ENCODE measurements around the gene ICE2.

ICE2 gene

GRCh38 chr15:60494108-60494507 is 15.2 kb upstream of the ICE2 start:
- DNase-seq: no peak

GRCh38 chr15:60493166-60493565 is 14.2 kb upstream of the ICE2 start:
- no peak for DNase-seq

- no peak for DNase-seq
These were observed 7.8 kb upstream of the ICE2 start for GRCh38 chr15:60486742-60487141.

DNA sequence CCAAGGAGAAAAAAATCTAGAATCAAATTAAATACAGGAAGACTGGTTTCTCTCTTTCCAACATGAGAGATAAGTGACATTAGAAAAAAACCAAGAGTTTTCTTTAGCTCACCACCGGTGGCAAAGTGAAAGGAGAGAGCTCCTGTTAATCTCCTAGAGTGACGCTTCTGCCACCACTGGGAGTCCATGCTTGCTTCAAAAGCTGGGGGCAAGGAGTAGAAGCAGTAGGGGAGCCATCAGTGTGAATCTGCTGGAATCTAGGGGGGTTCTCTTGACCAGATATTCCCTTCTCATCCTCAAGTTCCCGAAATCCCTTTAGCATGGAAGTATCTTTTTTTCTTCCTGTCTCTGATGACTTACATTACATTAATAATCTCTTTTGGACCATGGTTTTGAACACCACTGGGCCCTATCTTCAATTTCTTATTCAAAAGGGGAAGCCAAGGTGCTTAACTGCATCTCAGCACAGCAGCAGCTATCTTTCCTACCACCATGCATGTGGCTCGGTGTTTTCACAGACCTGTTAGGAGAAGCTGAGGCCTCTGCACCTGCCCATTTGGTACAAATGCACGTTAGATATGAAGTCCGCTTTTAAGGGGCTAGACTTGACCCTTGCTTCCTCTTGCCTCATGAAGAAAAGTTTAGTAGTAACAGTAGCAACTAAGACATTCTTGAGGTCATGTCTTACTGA is 6.6 kb upstream of the ICE2 start:
- DNase-seq: no peak

DNA sequence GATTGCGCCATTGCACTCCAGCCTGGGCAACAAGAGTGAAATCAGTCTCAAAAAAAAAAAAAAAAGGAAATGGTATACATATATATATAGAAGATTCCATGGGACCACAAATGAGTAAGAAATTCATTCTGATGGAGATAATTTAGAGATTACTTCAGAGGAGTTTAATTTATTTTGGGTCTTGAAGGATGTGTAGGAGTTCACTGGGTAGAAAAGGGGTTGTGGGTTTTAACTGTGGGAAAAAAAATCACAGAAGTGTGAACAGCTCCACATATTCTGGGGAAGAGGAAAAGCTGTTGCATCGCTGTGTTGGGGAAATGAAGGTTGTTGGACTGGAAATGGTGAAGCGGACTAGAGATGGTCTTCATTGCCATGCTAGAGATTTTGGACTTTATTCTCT is 4.1 kb upstream of the ICE2 start:
- no peak for DNase-seq

GRCh38 chr15:60480888-60481287 is 1.9 kb upstream of the ICE2 start:
- no peak for DNase-seq

DNA sequence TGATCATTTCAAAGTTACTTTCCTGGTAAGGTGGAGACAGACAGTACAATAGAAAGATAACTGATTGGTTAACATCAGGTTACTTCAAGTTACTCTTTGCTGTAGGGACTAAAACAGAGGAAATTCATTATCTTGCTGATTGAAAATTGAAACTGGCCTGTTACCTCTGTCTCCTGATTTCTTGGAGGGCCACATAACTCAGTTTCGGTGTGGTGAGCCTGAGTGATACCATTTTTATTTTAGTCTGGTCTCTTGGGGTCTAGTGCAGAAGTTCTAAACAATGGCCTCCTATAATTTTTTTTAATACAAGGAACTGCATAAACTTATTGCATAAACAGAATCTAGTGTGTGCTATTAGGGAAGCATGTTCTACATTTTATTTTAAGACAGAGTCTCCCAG is 1.2 kb upstream of the ICE2 start:
- no peak for DNase-seq

DNA sequence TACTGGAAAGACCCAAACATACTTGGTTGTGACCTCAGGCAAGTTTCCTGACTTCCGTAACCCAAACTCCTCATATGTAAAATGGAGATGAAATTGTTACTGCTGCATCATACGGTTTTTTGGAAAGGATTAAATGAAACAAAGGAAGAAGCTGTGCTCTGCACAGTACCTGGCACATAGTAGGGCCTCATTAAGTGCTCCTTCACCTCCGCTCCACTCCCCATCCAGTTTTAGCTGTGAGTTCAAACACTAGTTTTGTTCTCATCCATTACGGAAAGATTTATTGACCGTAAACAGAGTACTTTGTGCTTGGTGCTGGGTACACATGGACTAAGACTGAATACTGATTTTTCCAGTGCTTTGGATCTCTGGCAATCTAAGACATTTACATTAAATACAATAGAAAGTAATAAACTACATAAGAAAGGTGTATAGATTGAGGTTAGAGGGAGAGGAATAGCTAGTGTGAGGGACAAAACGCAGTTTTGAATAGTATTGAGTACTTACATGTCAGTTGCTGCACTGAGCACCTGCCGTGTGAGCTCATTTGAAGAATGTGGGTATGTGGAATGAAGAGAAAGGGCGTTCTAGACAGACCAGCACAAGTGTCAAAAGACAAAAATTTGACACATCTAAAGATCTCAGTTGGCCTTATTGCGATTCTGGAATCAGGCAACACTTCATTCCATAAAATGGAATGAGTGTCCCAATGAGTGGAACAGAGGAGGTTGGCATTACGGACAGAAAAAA is 594 bp upstream of the ICE2 start:
- DNase-seq: no peak

- DNase-seq: no peak
These were observed 901 bp downstream of the ICE2 start for GRCh38 chr15:60477916-60478565.

- no peak for DNase-seq
These were observed 1.8 kb downstream of the ICE2 start for GRCh38 chr15:60477164-60477563.

GRCh38 chr15:60476713-60477112 is 2.2 kb downstream of the ICE2 start:
- no peak for DNase-seq

DNA sequence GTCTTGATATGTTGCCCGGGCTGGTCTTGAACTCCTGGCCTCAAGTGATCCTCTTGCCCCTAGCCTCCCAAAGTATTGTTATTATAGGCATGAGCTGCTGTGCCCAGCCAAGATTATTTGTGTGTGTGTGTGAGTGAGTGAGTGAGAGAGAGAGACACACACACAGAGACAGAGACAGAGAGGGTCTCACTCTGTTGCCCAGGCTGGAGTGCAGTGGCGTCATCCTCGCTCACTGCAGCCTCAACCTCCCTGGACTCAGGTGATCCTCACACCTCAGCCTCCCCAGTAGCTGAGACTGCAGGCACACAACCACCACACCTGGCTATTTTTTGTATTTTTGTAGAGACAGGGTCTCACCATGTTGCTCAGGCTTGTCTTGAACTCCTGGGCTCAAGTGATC is 5.8 kb downstream of the ICE2 start:
- DNase-seq: no peak

GRCh38 chr15:60471314-60471713 is 7.6 kb downstream of the ICE2 start:
- no peak for DNase-seq

- no peak for DNase-seq
These were observed 8.9 kb downstream of the ICE2 start for GRCh38 chr15:60469893-60470641.

DNA sequence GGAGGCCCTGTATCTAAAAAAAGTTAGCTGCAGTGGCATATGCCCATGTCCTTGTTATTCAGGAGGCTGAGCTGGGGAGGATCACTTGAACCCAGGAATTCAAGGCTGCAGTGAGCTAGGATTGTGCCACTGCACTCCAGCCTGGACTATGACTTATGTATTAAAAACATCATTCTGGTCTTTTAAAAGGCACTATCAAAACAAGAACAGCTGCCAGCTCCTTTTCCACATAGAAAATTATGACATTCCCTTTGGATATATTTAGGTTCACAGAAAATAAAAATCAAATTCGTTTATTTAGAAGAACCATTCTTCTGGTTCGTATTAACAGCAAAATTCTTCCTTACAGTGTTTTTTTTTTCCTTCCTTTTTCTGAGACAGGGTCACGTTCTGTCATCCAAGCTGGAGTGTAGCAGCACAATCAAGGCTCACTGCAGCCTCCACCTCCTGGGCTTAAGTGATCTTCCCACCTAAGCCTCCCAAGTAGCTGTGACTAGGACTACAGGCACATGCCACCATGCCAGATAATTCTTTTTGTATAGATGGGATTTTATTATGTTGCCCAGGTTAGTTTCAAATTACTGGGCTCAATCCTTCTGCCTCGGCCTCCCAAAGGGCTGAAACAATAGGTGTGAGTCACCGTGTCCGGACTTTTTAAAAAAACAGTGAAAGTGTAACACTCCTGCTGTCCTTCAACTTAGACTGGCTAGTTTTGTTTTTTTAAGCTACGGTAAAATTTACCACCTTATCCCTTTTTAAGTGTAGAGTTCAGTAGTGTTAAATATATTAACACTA is 13.9 kb downstream of the ICE2 start:
- no peak for DNase-seq

DNA sequence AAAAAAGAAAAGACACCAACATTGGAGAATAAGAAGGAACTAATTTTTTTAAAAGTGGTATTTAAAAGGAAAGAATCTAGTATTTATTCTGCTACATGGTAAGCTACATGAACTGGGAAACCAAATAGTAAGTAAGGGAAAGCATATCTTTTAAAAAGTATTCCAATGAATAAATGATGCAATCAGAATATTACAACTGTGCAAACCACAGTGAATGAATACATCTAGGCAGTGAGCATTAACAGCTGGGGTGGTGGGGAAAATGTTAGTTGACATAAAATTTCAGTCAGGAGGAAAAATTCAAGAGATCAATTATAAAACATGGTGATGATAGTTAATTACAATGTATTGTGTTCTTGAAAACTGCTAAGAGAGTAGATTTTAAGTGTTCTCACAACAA is 16.9 kb downstream of the ICE2 start:
- no peak for DNase-seq

DNA sequence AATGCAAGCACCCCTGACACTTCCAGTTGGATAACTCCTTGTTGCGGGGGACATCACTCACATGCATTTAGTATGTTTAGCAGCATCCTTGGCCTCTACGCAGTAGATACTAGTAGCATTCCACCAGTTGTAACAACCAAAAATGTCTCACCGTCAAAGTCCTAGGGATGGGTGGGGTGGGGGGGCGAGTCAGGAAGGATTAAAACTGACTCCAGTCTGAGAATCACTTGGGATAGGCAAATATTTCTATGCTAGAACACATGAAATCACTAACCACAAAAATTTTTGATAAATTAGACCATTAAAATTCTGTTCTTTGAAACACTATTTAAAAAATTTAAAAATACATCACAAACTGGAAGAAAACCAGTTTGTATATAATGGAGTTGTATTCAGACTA is 18.0 kb downstream of the ICE2 start:
- no peak for DNase-seq

DNA sequence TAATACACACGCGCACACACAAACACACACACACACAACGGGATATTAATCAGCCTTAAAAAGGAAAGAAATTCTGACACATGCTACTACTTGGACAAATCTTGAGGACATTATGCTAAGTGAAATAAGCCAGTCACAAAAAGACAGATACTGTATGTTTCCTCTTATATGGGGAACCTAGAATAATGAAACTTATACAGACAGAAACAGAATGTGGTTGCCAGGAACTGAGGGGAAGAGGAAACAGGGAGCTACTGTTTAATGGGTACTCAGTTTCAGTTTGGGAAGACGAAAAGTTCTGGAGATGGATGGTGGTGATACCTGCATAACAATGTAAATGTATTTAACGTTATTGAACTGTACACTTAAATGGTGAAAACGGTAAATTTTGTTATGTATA is 20.2 kb downstream of the ICE2 start:
- no peak for DNase-seq

GRCh38 chr15:60457985-60458384 is 21.0 kb downstream of the ICE2 start:
- no peak for DNase-seq

- DNase-seq: no peak
These were observed 24.1 kb downstream of the ICE2 start for GRCh38 chr15:60454824-60455223.

- no peak for DNase-seq
These were observed 30.1 kb downstream of the ICE2 start for GRCh38 chr15:60448668-60449360.

GRCh38 chr15:60444289-60444912 is 34.5 kb downstream of the ICE2 start:
- no peak for DNase-seq

All from activated CD4-positive, CD25-positive, alpha-beta regulatory T cell treated with anti-CD3 and anti-CD28 coated beads, Interleukin-2, amount 50 U/mL, for 72 hours (primary cell).